NCI-H1105 (cell line): ENCODE results near the gene BRIP1.
"Not testable (repeated sequence)": the region's sequence is repeated elsewhere in the genome, so short reads cannot be mapped to it uniquely, and the experiment has no call there.

Experiments
- DNase-seq: peaks from one replicate; lab custom pipeline; 2025; lab: John Stamatoyannopoulos, UW

The BRIP1 gene

GRCh38 chr17:61728297-61728836 lies 135.0 kb downstream of the BRIP1 start:
- no peak for DNase-seq

GRCh38 chr17:61727798-61728197 lies 135.5 kb downstream of the BRIP1 start:
- not testable (repeated sequence) for DNase-seq

- no peak for DNase-seq
These were observed 136.4 kb downstream of the BRIP1 start for GRCh38 chr17:61726977-61727376.

GRCh38 chr17:61724777-61725176 lies 138.6 kb downstream of the BRIP1 start:
- no peak for DNase-seq

- no peak for DNase-seq
These were observed 139.4 kb downstream of the BRIP1 start for GRCh38 chr17:61723914-61724313.

GRCh38 chr17:61723183-61723582 lies 140.1 kb downstream of the BRIP1 start:
- no peak for DNase-seq

- no peak for DNase-seq
These were observed 140.9 kb downstream of the BRIP1 start for GRCh38 chr17:61722398-61722797.

- no peak for DNase-seq
These were observed 143.1 kb downstream of the BRIP1 start for GRCh38 chr17:61720016-61720795.

GRCh38 chr17:61719220-61719619 lies 144.1 kb downstream of the BRIP1 start:
- not testable (repeated sequence) for DNase-seq

- no peak for DNase-seq
These were observed 145.3 kb downstream of the BRIP1 start for GRCh38 chr17:61718022-61718421.

- no peak for DNase-seq
These were observed 146.0 kb downstream of the BRIP1 start for GRCh38 chr17:61717352-61717751.

GRCh38 chr17:61716225-61716829 lies 147.0 kb downstream of the BRIP1 start:
- no peak for DNase-seq

- DNase-seq = no peak
These were observed 148.0 kb downstream of the BRIP1 start for GRCh38 chr17:61715348-61715747.

GRCh38 chr17:61714300-61714699 lies 149.0 kb downstream of the BRIP1 start:
- DNase-seq = no peak

- no peak for DNase-seq
These were observed 150.3 kb downstream of the BRIP1 start for GRCh38 chr17:61713035-61713434.

- no peak for DNase-seq
These were observed 152.8 kb downstream of the BRIP1 start for GRCh38 chr17:61710546-61710945.

- DNase-seq = no peak
These were observed 153.8 kb downstream of the BRIP1 start for GRCh38 chr17:61709567-61709966.

- no peak for DNase-seq
These were observed 158.3 kb downstream of the BRIP1 start for GRCh38 chr17:61704935-61705449.

- DNase-seq = no peak
These were observed 160.9 kb downstream of the BRIP1 start for GRCh38 chr17:61702450-61702849.

GRCh38 chr17:61701978-61702377 lies 161.3 kb downstream of the BRIP1 start:
- DNase-seq = no peak

- DNase-seq = no peak
These were observed 162.0 kb downstream of the BRIP1 start for GRCh38 chr17:61701334-61701733.

- DNase-seq = no peak
These were observed 163.1 kb downstream of the BRIP1 start for GRCh38 chr17:61700252-61700651.

- no peak for DNase-seq
These were observed 163.6 kb downstream of the BRIP1 start for GRCh38 chr17:61699694-61700093.
